ENCODE results near the gene LILRA2. TPM values are rescaled to one million over a fixed set of nuclear protein-coding genes. Genes with fewer than 3 reads are reported as not detected.

Gene LILRA2
- polyA plus RNA-seq, 1 donor (not counting 4 experiments of a cell fraction or from before 2014, with no cell fraction given), result not detected

DNA sequence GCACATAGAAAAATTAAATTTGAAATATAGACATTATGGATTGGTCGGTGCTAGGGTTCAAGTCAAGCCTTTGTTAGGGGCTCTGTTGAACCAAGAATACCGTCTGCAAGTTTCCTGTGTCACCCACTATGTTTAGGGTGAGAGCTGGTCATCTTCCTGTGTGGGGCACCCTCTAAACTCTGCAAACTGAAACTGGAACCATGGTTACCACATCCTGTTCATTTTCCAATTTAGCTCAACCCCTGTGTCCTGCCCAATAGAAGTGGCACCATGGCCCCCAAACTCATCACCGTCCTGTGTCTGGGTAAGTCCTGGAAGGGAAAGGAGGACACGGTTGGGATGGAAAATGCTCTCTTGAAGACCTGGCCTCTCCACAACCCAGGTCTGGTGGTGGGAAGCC, 41.1 kb upstream of the LILRA2 start:
- no peaks in the 10 kb centered on the region for H3K9me1 ChIP-seq (ENCODE audit: control insufficient read depth, extremely low read depth, insufficient read depth, low read length)
- no peak overlapping the region for H3K27ac ChIP-seq (ENCODE audit: control insufficient read depth, insufficient read depth, low read length)
- no peaks in the 10 kb centered on the region for H3K79me2 ChIP-seq (ENCODE audit: control insufficient read depth, insufficient read depth, low read length)
- H4K20me1 ChIP-seq (ENCODE audit: control insufficient read depth, extremely low read depth, insufficient read depth, low read length), result no peaks in the 10 kb centered on the region
- no peaks in the 10 kb centered on the region for H3K4me1 ChIP-seq (ENCODE audit: control insufficient read depth, extremely low read depth, insufficient read depth, low read length)
- FAIRE-seq (no peak), DNase-seq (ENCODE audit: low read depth, low spot score) (no peak)
- no peaks in the 10 kb centered on the region for H3K36me3 ChIP-seq (ENCODE audit: control insufficient read depth in 2 of 2, extremely low read depth in 1 of 2, insufficient read depth in 2 of 2, low read length in 2 of 2)
- no peak overlapping the region for H3K4me2 ChIP-seq (ENCODE audit: control insufficient read depth, extremely low read depth, insufficient read depth, low read depth, low read length)
- no peak overlapping the region for H2AFZ ChIP-seq (ENCODE audit: control insufficient read depth, low read length)
- no peak overlapping the region for H3K9ac ChIP-seq (ENCODE audit: control insufficient read depth, extremely low read depth, insufficient read depth, low read length)
- H3K9me3 ChIP-seq (ENCODE audit: control insufficient read depth, low read depth, low read length), result peaks cover 12% of the 10 kb centered on the region
- TF ChIP-seq EZH2 (IDR thresholded peaks at IDR 0.05; ENCODE audit: low read length) (no peak), CTCF (optimal IDR thresholded peaks at IDR 0.05 in 1 of 3, IDR thresholded peaks at IDR 0.05 in 1 of 3, conservative IDR thresholded peaks at IDR 0.05 in 1 of 3; ENCODE audit: extremely low read depth in 1 of 3, insufficient read depth in 2 of 3, low read length in 3 of 3) (no peak)
- H3K27me3 ChIP-seq (ENCODE audit: control insufficient read depth, extremely low read depth, insufficient read depth, low read length), result no peaks in the 10 kb centered on the region
- H3K4me3 ChIP-seq (ENCODE audit: control insufficient read depth in 2 of 3, extremely low read depth in 1 of 3, insufficient read depth in 2 of 3, low read depth in 1 of 3, low read length in 3 of 3), result no peak overlapping the region
- dilution Hi-C loops (cut with MboI; ENCODE audit: extremely low pct_ligation_motif_present, low sequenced_read_pairs), result no loop called here

DNA sequence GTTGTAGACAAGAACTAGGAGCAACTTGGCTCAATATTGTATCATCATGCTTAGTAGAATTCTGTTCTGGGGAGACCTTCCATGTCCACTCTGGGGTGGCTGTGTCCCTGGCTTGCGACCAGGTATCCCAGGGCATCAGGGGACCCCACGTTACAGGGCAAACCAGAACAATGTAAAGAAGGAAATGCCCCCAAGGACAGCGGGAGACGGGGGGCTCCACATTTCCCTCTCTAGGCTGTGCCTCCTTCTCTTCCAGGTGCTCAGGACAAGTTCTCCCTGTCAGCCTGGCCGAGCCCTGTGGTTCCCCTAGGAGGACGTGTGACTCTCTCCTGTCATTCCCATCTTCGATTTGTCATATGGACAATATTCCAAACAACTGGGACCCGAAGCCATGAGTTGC, 40.1 kb upstream of the LILRA2 start:
- no peaks in the 10 kb centered on the region for H3K27me3 ChIP-seq (ENCODE audit: control insufficient read depth, extremely low read depth, insufficient read depth, low read length)
- FAIRE-seq, result no peak

More for the DNA sequence above, 40.1 kb upstream of the LILRA2 start:
- Histone ChIP-seq H3K79me2 (ENCODE audit: control insufficient read depth, insufficient read depth, low read length) (no peaks in the 10 kb centered on the region), H3K9me3 (ENCODE audit: control insufficient read depth, low read depth, low read length) (peaks cover 15% of the 10 kb centered on the region), H3K4me2 (ENCODE audit: control insufficient read depth, extremely low read depth, insufficient read depth, low read depth, low read length) (no peak overlapping the region), H3K36me3 (ENCODE audit: control insufficient read depth in 2 of 2, extremely low read depth in 1 of 2, insufficient read depth in 2 of 2, low read length in 2 of 2) (no peaks in the 10 kb centered on the region), H3K9me1 (ENCODE audit: control insufficient read depth, extremely low read depth, insufficient read depth, low read length) (no peaks in the 10 kb centered on the region), H2AFZ (ENCODE audit: control insufficient read depth, low read length) (no peak overlapping the region), H3K4me1 (ENCODE audit: control insufficient read depth, extremely low read depth, insufficient read depth, low read length) (no peaks in the 10 kb centered on the region), H3K4me3 (ENCODE audit: control insufficient read depth in 2 of 3, extremely low read depth in 1 of 3, insufficient read depth in 2 of 3, low read depth in 1 of 3, low read length in 3 of 3) (no peak overlapping the region), H3K9ac (ENCODE audit: control insufficient read depth, extremely low read depth, insufficient read depth, low read length) (no peak overlapping the region), H4K20me1 (ENCODE audit: control insufficient read depth, extremely low read depth, insufficient read depth, low read length) (no peaks in the 10 kb centered on the region), H3K27ac (ENCODE audit: control insufficient read depth, insufficient read depth, low read length) (no peak overlapping the region)
- no peak for TF ChIP-seq CTCF (optimal IDR thresholded peaks at IDR 0.05 in 1 of 3, IDR thresholded peaks at IDR 0.05 in 1 of 3, conservative IDR thresholded peaks at IDR 0.05 in 1 of 3; ENCODE audit: extremely low read depth in 1 of 3, insufficient read depth in 2 of 3, low read length in 3 of 3)
- no peak for TF ChIP-seq EZH2 (IDR thresholded peaks at IDR 0.05; ENCODE audit: low read length)
- dilution Hi-C loops (cut with MboI; ENCODE audit: extremely low pct_ligation_motif_present, low sequenced_read_pairs), result no loop called here
- DNase-seq (ENCODE audit: low read depth, low spot score), result no peak
